ENCODE data around the gene DTHD1.

DTHD1 gene

GRCh38 chr4:36316607-36317006, 35.2 kb downstream of the DTHD1 start:
- DNase-seq: peak; percentile 78

- peak; percentile 22 for DNase-seq
Measured at GRCh38 chr4:36317721-36318120, 36.3 kb downstream of the DTHD1 start.

GRCh38 chr4:36320117-36320896, 38.9 kb downstream of the DTHD1 start:
- DNase-seq: no peak

- no peak for DNase-seq
Measured at GRCh38 chr4:36321176-36321575, 39.8 kb downstream of the DTHD1 start.

DNA sequence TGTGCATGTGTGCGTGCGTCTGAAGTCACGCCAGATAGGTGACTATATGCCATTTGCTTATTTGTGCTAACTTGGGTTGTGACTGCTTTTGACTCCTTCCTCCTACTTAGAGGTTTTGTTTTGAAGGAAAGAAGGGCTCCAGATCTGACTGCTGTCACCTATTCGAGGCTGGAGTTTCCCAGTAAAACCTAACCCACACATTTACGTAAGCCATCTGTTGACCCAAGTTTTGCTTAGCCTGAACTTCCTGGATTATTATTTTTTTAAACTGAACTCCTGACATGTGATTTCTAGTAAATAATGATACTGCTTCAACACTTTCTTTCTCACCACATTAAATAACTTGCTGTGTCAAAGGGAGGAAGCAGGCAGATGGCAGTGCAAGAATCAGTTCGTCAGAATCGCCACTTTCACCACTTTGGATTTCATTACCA, 41.5 kb downstream of the DTHD1 start:
- DNase-seq: no peak

DNA sequence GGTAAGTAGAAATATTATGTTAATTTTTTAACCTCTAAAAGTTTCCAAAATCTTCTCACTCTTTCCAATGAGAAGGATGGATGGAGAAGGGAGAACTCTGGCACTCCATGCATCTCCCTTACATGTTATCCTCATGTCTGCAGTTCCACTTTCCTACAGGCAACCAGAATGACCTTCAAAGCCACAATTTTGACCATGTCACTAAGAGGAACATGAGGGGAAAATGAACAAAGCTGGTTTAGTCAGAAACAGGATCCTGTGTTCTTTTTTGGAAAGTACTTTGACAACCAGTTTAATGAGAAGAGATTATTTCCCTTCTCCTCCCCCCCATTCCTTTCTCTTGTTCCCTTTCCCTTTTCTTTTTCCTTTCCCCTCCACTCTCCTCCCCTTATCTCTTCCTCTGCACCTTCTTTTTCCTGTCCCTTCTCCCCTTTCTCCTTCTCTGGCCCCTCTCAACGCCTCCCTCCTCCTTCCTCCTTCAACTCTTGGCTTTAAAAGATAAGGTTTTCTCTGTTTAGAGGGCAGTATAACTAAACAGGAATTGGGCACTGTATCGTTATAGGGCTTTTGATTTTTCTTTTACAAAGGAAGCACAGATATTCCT, 42.5 kb downstream of the DTHD1 start:
- no peak for DNase-seq

- no peak for DNase-seq
Measured at GRCh38 chr4:36324808-36325207, 43.4 kb downstream of the DTHD1 start.

- DNase-seq: no peak
Measured at GRCh38 chr4:36325499-36325898, 44.1 kb downstream of the DTHD1 start.

GRCh38 chr4:36325926-36326325, 44.5 kb downstream of the DTHD1 start:
- DNase-seq: no peak

- no peak for DNase-seq
Measured at GRCh38 chr4:36326476-36327029, 45.1 kb downstream of the DTHD1 start.

DNA sequence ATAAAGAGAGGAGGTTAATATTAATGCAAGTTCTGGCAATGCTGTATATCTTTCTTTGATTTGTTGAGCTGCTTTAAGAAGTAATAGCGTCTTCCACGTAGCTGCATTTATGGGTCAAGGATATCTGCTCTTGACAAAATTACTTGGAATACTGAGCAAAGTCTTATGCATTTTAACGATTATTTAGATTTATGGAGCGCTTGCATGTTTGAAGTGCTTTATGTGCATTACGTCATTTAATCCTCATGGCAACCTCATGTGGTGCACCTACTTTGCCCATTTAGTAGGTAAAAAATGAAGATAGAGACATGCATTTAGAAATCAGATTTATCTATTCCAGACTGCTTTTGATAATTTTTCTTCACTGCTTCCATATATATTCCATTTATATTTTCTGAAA, 46.0 kb downstream of the DTHD1 start:
- no peak for DNase-seq

GRCh38 chr4:36328130-36328529, 46.7 kb downstream of the DTHD1 start:
- DNase-seq: no peak

- DNase-seq: no peak
Measured at GRCh38 chr4:36329228-36329627, 47.8 kb downstream of the DTHD1 start.

GRCh38 chr4:36330796-36331195, 49.4 kb downstream of the DTHD1 start:
- DNase-seq: no peak

DNA sequence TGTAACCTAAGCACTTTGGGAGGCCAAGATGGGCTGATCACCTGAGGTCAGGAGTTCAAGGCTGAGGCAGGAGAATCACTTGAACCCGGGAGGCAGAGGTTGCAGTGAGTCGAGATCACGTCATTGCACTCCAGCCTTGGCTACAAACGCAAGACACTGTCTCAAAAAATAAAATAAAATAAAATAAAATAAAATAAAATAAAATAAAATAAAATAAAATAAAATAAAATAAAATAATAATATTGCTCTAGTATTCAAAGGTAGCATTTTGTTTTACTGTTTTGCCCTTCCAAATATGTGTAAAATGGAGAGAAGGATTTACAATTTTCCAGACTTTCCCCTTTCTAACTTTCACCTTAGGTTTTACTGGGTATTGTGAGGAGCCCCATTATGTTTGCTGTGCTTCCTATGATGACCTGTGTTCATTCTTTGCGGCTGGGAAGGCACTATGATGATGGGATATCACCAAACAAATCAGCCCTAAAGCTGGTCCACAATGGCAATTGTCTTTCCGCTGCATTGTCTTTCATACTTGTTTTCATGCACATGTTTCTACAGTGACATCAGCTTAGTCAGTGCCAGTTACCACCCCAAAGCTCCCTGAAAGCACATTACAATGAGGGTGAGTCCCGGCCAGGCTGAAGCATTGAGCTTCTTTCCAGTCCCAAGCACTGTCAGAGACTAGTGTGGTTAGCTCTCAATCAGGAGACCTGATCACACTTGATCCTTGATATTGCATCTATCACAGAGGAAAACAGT, 50.8 kb downstream of the DTHD1 start:
- peak; percentile 1 for DNase-seq

DNA sequence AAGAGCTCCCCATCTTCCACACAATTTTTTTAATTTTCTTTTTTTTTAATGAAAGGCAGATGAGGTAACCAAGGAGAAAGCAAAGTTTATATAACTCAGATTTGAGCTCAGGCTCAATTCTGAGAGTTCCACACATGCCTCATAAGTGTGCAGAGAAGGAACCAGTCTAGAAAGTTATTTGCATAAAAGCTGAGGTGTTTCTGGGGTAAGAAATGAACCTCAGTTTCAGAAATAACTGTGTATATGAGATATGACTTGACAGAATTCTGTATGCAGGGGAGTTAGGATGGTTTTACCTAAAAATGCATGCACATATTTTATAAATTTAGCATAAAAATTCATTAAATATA, 51.3 kb downstream of the DTHD1 start:
- no peak for DNase-seq

- no peak for DNase-seq
Measured at GRCh38 chr4:36333303-36333877, 52.0 kb downstream of the DTHD1 start.

- DNase-seq: no peak
Measured at GRCh38 chr4:36337665-36338185, 56.3 kb downstream of the DTHD1 start.

- no peak for DNase-seq
Measured at GRCh38 chr4:36338973-36339372, 57.6 kb downstream of the DTHD1 start.

GRCh38 chr4:36341936-36342335, 60.5 kb downstream of the DTHD1 start:
- DNase-seq: no peak

DNA sequence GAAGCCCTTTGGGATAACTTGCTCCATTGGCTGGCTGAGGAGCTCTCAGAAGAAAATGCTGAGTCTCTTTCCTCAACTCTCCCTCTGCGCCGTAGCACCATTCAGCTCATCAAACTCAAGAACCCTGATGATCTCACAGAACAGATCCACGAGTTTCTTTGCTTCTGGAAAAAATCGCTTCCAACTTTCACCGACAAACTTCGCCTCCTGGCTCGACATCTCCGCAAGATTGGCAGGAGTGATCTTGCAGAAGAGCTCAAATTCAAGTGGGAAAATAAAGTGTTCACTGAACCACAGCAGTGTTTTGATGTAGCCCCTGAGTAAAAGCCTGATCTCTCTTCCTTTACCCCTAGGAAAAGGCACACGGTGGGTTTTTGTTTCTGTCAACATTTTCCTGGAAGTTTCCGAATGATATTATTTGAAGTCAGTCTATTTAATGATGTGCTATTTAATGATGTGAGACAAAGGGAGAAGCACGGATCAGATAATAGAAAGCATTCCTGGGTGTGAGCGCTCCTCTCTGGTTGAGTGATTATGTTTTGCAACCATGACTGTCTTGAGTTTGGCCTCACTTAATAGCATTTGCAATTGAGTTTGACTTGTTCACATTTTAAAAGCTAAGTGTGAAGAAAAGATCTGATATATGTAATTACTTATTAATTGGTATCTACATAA, 62.2 kb downstream of the DTHD1 start:
- no peak for DNase-seq

- no peak for DNase-seq
Measured at GRCh38 chr4:36348403-36348938, 67.1 kb downstream of the DTHD1 start.

All from fibroblast of skin of scalp (primary cell).